Measurements from ENCODE around the gene TBCD. TPM values are rescaled to one million over a fixed set of nuclear protein-coding genes. Genes with fewer than 3 reads are reported as not detected.
"Not testable (repeated sequence)": the region's sequence is repeated elsewhere in the genome, so short reads cannot be mapped to it uniquely, and the experiment has no call there.

The TBCD gene
- total RNA-seq, 1 donor from 2014 or later = 122 TPM

DNA sequence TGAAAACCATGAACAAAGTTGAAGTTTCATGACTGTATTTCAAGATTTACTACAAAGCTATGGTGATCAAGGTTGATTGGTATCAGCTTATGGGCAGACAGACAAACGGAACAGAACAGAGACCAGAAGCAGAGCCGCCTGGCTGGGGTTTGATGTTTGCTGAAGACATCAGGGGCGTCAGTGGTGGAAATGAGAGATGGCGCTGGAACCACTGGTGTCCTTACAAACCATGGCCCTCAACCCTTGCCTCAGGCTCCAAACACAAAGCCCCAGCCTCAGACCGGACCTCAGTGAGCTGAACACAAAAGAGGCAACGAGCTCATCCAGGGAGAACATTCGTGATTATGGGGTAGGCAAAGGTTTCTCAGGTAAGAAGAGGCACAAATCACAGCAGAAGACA, 214.6 kb downstream of the TBCD start:
- H3K27me3 Mint-ChIP-seq = no peaks in the 10 kb centered on the region
- peaks cover 10% of the 10 kb centered on the region for H3K4me1 Mint-ChIP-seq
- intact Hi-C loops (cut with micrococcal nuclease) = no loop called here
- H3K36me3 Mint-ChIP-seq (ENCODE audit: low read depth) = no peaks in the 10 kb centered on the region
- no peak for DNase-seq
- H3K4me3 Mint-ChIP-seq = no peak overlapping the region
- no peak overlapping the region for H3K27ac Mint-ChIP-seq
- H3K9me3 Mint-ChIP-seq = no peaks in the 10 kb centered on the region

DNA sequence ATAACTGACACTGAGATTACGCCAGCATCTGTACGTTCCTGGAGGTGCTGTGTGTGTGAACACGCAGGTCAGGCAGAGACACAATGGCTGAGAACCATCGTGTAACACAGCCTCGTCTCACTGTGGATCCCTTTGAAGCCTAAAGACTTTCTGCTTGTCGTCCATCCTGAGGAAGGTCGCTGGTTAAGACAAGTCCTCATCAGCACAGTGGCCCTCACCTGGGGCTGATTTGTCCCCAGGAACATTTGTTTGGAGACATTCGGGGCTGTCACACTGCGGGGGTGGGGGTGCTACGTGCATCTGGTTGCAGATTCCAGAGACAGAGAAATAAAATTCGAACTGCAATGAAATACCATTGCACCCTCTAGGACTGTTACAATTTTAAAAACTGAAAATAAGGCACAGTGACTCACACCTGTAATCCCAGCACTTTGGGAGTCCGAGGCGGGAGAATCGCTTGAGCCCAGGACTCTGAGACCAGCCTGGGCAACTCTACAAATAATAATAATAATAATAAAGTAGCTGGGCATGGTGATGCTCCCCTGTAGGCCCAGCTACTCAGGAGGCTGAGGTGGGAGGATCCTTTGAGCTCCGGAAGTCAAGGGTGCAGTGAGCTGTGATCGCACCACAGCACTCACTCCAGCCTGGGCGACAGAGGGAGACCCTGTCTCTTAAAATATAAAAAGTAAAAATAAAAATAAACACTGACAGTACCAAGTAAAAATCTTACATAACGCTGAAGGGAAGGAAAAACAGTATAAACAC, 215.6 kb downstream of the TBCD start:
- Mint-ChIP-seq H3K36me3 (ENCODE audit: low read depth) (no peaks in the 10 kb centered on the region), H3K4me1 (peaks cover 9% of the 10 kb centered on the region), H3K4me3 (no peak overlapping the region), H3K9me3 (no peaks in the 10 kb centered on the region), H3K27me3 (no peaks in the 10 kb centered on the region), H3K27ac (no peak overlapping the region)
- intact Hi-C loops (cut with micrococcal nuclease) = no loop called here
- no peak for DNase-seq

DNA sequence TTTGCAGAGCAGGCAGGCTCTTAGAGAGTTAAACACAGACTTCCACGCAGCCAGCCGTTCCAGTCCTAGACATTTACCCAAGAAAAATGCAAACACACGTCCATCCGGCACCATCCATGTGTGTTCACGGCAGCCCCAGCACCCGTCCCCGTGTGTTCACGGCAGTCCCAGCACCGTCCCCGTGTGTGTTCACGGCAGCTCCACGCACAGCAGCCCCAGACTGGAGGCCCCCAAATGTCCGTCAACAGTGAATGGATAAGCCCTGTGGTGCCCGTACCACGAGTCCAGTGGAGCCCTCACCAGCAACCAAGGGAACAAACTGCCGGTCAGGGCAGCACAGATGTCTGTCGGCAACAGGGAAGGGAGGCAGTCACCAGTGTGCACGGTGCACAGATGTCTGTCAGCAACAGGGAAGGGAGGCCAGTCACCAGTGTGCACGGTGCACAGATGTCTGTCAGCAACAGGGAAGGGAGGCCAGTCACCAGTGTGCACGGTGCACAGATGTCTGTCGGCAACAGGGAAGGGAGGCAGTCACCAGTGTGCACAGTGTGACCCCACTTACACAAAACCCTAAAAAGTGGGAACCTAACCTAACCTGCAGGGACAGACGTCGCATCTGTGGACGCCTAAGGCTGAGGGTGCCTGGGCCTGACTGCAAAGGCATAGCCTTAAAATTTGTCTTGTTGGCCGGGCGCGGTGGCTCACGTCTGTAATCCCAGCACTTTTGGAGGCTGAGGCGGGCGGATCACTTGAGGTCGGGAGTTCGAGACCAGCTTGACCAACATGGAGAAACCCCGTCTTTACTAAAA, 216.4 kb downstream of the TBCD start:
- H3K27me3 Mint-ChIP-seq; H3K4me3 Mint-ChIP-seq; H3K36me3 Mint-ChIP-seq (ENCODE audit: low read depth); intact Hi-C loops (cut with micrococcal nuclease); H3K27ac Mint-ChIP-seq; DNase-seq; H3K4me1 Mint-ChIP-seq; H3K9me3 Mint-ChIP-seq: not testable (repeated sequence)

DNA sequence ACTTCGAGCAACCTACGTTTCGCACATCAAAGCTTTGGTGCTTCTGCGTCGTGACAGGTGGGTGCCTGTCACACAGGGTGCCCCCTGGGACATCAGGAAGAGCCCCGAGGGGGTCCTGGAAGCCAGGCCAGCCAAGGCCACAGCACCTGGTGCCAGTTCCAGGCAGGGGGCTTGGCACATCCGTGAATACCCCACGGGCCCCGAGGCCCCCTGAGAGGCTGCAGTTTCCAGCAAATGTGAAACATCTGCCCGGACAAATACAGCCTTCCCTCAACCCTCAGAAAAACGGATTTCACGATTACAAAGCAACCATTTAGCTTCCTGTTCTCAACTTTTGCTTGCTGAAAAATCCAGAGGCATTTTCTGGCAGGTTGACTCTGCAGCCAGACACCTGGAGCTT, 218.2 kb downstream of the TBCD start:
- H3K4me3 Mint-ChIP-seq = no peak overlapping the region
- intact Hi-C loops (cut with micrococcal nuclease) = no loop called here
- H3K27me3 Mint-ChIP-seq = no peaks in the 10 kb centered on the region
- H3K36me3 Mint-ChIP-seq (ENCODE audit: low read depth) = no peaks in the 10 kb centered on the region
- no peaks in the 10 kb centered on the region for H3K9me3 Mint-ChIP-seq
- peak; percentile 57 for DNase-seq
- H3K4me1 Mint-ChIP-seq = peaks cover 2% of the 10 kb centered on the region
- no peak overlapping the region for H3K27ac Mint-ChIP-seq

DNA sequence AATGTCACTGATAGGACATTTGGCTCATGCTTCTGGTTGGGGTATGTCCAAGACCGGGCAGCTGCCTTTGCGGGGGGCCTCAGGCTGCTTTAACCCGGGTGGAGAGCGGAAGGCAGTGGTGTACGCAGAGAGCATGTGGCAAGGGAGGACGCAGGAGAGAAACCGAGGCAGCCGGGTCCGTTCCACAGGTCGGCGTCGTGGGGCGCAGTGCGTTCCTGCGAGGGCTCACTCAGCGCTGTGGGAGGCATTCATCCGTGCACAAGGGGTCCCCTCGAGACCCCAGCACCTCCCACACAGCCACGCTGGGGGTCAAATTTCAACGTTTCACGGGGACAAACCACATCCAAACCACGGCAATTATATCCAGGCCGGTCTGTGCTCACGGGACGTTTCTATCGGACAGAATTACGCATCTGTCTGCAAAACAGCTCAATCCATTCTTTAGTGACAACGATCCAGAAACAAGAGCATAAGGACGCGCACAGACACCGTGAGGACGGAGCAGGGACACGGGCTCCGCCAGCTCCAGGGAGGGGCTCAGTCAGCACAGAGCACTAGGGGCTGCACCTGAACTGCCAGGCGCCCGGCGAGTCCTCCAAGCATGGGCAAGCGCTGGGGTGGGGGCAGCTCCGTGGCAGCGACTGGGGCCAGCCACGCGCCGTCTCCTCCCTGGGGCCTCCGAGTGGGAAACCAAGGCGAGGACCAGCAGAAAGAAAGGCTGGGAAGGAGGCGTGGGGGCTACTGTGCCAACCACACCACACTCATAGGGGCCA, 219.1 kb downstream of the TBCD start:
- H3K36me3 Mint-ChIP-seq (ENCODE audit: low read depth) = no peaks in the 10 kb centered on the region
- intact Hi-C loops (cut with micrococcal nuclease) = no loop called here
- H3K27ac Mint-ChIP-seq = no peak overlapping the region
- H3K27me3 Mint-ChIP-seq = no peaks in the 10 kb centered on the region
- peaks cover 2% of the 10 kb centered on the region for H3K4me1 Mint-ChIP-seq
- H3K9me3 Mint-ChIP-seq = no peaks in the 10 kb centered on the region
- no peak overlapping the region for H3K4me3 Mint-ChIP-seq
- DNase-seq = peak; percentile 52

GRCh38 chr17:82972836-82973372, 221.0 kb downstream of the TBCD start:
- Mint-ChIP-seq H3K27ac (no peak overlapping the region), H3K4me1 (peaks cover 2% of the 10 kb centered on the region), H3K36me3 (ENCODE audit: low read depth) (no peaks in the 10 kb centered on the region), H3K4me3 (no peak overlapping the region), H3K9me3 (no peaks in the 10 kb centered on the region), H3K27me3 (no peaks in the 10 kb centered on the region)
- intact Hi-C loops (cut with micrococcal nuclease) = no loop called here
- DNase-seq = peak; percentile 55

DNA sequence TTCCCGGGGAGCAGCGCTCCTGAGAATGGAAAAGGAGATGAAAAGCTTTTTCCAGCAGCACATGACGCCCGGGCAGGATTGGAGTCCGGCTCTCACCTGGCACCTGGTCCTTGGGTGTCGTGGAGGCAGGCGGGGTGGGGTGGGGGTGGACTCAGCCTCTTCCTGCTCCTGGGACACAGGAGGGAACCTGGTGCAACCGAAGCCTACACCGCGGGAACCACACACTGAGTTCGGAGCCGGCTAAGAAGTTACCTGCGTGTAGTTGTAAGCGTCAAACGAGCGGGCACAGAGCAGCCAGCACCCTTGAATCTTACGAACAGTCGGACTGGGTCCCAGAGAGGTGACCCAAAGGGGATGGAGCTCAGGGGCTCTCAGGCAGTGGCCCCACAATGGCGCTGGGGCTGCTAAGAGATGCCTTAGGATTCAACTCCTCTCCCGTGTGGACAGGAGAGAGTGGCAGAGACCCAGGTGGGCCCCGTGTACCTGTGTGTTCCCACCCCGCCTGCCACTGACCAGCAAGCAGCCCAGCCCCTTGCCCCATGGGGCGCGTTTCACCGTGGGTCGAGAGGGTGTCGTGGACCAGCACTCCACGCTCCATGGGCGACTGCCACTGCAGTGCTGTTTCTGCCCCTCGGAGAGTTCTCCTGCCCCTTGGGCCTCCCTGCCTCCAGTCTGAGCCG, 221.7 kb downstream of the TBCD start:
- peak; percentile 55 for DNase-seq
- no peaks in the 10 kb centered on the region for H3K9me3 Mint-ChIP-seq
- intact Hi-C loops (cut with micrococcal nuclease) = no loop called here
- no peaks in the 10 kb centered on the region for H3K27me3 Mint-ChIP-seq
- peaks cover 8% of the 10 kb centered on the region for H3K4me1 Mint-ChIP-seq
- H3K4me3 Mint-ChIP-seq = no peak overlapping the region
- no peak overlapping the region for H3K27ac Mint-ChIP-seq
- no peaks in the 10 kb centered on the region for H3K36me3 Mint-ChIP-seq (ENCODE audit: low read depth)

DNA sequence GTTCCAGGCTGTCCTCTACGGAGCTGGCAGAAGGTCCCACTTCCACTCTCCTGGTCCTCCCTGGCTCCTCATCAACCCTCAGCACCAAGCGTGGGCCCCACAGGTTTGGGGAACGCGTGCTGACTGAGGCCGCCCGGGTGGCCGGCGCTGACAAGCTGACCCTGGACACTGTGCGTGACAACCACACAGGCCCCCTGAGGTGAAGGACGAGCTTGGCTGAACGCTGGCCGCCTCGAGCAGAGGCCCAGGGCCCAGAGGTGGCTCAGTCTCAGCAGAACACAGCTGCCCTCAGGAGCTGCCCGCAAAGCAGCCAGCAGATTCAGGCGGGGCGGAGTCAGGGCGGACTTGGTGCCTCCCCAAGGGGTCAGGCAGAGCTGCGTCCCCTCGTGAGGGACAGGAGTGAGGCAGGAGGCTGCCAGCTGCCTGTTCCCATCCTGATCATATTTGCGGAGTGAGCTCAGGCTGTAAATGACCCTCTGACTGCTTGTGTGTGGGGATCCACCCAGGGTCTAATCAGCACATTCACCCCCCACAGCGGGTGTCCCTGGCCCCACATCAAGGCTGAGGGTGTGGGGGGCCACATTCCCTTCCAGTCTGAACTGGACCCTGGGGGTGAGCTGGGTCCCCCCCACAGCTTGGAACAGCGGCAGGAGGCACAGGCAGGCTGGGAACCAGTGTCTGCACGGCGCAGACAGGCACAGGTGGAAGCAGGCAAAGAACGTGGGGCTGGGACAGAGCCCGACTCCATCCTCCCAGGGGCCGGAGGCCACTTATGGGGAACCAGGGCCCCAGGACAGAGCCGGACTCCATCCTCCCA, 222.5 kb downstream of the TBCD start:
- H3K4me1 Mint-ChIP-seq = peaks cover 15% of the 10 kb centered on the region
- no peak overlapping the region for H3K4me3 Mint-ChIP-seq
- intact Hi-C loops (cut with micrococcal nuclease) = no loop called here
- H3K27me3 Mint-ChIP-seq = no peaks in the 10 kb centered on the region
- no peaks in the 10 kb centered on the region for H3K9me3 Mint-ChIP-seq
- no peaks in the 10 kb centered on the region for H3K36me3 Mint-ChIP-seq (ENCODE audit: low read depth)
- peak; percentile 56 for DNase-seq
- no peak overlapping the region for H3K27ac Mint-ChIP-seq

DNA sequence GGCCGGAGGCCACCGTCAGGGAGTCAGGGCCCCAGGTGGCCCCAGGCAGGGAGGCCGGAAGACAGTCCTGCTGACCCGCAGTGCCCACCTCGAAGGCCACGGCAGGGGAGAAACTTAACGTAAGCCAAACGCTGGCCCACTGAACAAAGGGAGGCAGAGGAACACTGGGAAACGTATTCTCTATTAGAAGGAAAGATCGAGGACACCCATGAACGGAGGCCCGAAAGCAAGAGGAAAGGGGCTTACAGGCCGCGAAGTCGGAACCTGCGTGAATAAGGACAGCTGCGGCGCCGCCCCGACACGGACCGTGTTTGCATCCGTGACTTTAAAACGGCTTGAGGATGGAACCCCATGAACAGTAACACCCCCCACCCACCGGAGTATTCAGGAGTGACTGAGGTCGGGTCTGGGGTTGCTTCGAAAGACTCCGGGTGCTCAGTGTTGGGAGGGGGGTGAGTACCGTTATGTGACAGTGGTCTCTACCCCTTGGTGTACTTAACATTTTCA, 225.2 kb downstream of the TBCD start:
- H3K27ac Mint-ChIP-seq = no peak overlapping the region
- intact Hi-C loops (cut with micrococcal nuclease) = no loop called here
- peaks cover 21% of the 10 kb centered on the region for H3K4me1 Mint-ChIP-seq
- DNase-seq = peak; percentile 54
- H3K4me3 Mint-ChIP-seq = no peak overlapping the region
- H3K27me3 Mint-ChIP-seq = no peaks in the 10 kb centered on the region
- H3K36me3 Mint-ChIP-seq (ENCODE audit: low read depth) = peaks cover 5% of the 10 kb centered on the region
- H3K9me3 Mint-ChIP-seq = no peaks in the 10 kb centered on the region

GRCh38 chr17:82977606-82978005, 225.7 kb downstream of the TBCD start:
- Mint-ChIP-seq H3K27me3 (no peaks in the 10 kb centered on the region), H3K9me3 (no peaks in the 10 kb centered on the region), H3K4me1 (peaks cover 21% of the 10 kb centered on the region), H3K4me3 (no peak overlapping the region), H3K36me3 (ENCODE audit: low read depth) (peaks cover 5% of the 10 kb centered on the region), H3K27ac (no peak overlapping the region)
- intact Hi-C loops (cut with micrococcal nuclease) = no loop called here
- peak; percentile 53 for DNase-seq

GRCh38 chr17:82978765-82979349, 227.0 kb downstream of the TBCD start:
- Mint-ChIP-seq H3K4me3 (peak overlapping the region; percentile 13), H3K9me3 (no peaks in the 10 kb centered on the region), H3K27me3 (no peaks in the 10 kb centered on the region), H3K27ac (peak overlapping the region; percentile 63), H3K36me3 (ENCODE audit: low read depth) (peaks cover 5% of the 10 kb centered on the region), H3K4me1 (peaks cover 21% of the 10 kb centered on the region)
- DNase-seq = peak; percentile 75
- intact Hi-C loops (cut with micrococcal nuclease) = no loop called here

GRCh38 chr17:82979718-82980117, 227.9 kb downstream of the TBCD start:
- Mint-ChIP-seq H3K36me3 (ENCODE audit: low read depth) (peaks cover 5% of the 10 kb centered on the region), H3K9me3 (no peaks in the 10 kb centered on the region), H3K4me1 (peaks cover 21% of the 10 kb centered on the region), H3K27me3 (no peaks in the 10 kb centered on the region), H3K27ac (no peak overlapping the region), H3K4me3 (no peak overlapping the region)
- intact Hi-C loops (cut with micrococcal nuclease) = no loop called here
- DNase-seq = peak; percentile 46
